CD4-positive, alpha-beta T cell (primary cell): ENCODE data around the gene TNF. TPM values are rescaled to one million over a fixed set of nuclear protein-coding genes. Genes with fewer than 3 reads are reported as not detected.

ENCODE experiments used
- ATAC-seq: fragments of 200-7000 bp; cut with Tn5 transposase; one replicate; pipeline ENCODE4 v1.10.0; 2022; ENCODE audit warnings: mild to moderate bottlenecking; ENCODE audit not compliant: poor library complexity
- CTCF ChIA-PET: fragments of 350-600 bp; sonication (Branson Sonifier 250); formaldehyde crosslinking; loops from one replicate; lab custom pipeline; 2021; ENCODE audit warnings: antibody characterized with exemption, inconsistent platforms; lab: Charles Lee
- POLR2A ChIA-PET: fragments of 350-600 bp; sonication (Branson Sonifier 250); formaldehyde crosslinking; loops from one replicate; lab custom pipeline; 2021; ENCODE audit warnings: antibody characterized with exemption, inconsistent platforms; lab: Charles Lee
- DNase-seq, 14 experiments: peaks; one replicate each; pipeline ENCODE4 v3.0.0-alpha.2; 2013 to 2020; ENCODE audit warnings: mixed read lengths in 2 of 14
- H3K27ac ChIP-seq, 2 donors: one replicate each; pipeline versions ENCODE4 v1.5.1 to v1.7.0; 2013; ENCODE audit warnings: low read length in 2 of 2, low read depth in 1 of 2, mild to moderate bottlenecking in 1 of 2
- H3K27me3 ChIP-seq, 2 experiments: 1 replicate in 1 of 2; 2 replicates in 1 of 2; pipeline versions ENCODE4 v1.6.1 to v1.7.0; 2013; ENCODE audit warnings: low read length in 2 of 2, control low read depth in 1 of 2, mild to moderate bottlenecking in 1 of 2, moderate library complexity in 1 of 2; ENCODE audit not compliant: insufficient read depth in 2 of 2, control insufficient read depth in 1 of 2
- H3K36me3 ChIP-seq: one replicate; pipeline ENCODE4 v1.6.1; 2013; ENCODE audit warnings: low read length, control low read depth; ENCODE audit not compliant: insufficient read depth
- H3K4me1 ChIP-seq: one replicate; pipeline ENCODE4 v1.6.1; 2013; ENCODE audit warnings: low read length, control low read depth; ENCODE audit not compliant: insufficient read depth
- H3K4me3 ChIP-seq: one replicate; pipeline ENCODE4 v1.5.1; 2013; ENCODE audit warnings: mild to moderate bottlenecking, low read length, moderate library complexity
- H3K9me3 ChIP-seq, 2 experiments: 1 replicate in 1 of 2; 2 replicates in 1 of 2; pipeline versions ENCODE4 v1.6.1 to v1.7.0; 2013; ENCODE audit warnings: low read length in 2 of 2, mild to moderate bottlenecking in 2 of 2, control low read depth in 1 of 2, moderate library complexity in 1 of 2; ENCODE audit not compliant: control insufficient read depth in 1 of 2, insufficient read depth in 1 of 2
- H3K27ac Mint-ChIP-seq: one replicate; pipeline ENCODE4 v1.8.0; 2020; ENCODE audit warnings: mixed read lengths
- H3K27me3 Mint-ChIP-seq: one replicate; pipeline ENCODE4 v1.8.0; 2021; ENCODE audit warnings: mixed read lengths
- H3K36me3 Mint-ChIP-seq: one replicate; pipeline ENCODE4 v1.8.0; 2021; ENCODE audit warnings: low read depth, mixed read lengths
- H3K4me1 Mint-ChIP-seq: one replicate; pipeline ENCODE4 v1.8.0; 2021; ENCODE audit warnings: low read depth, mixed read lengths
- H3K4me3 Mint-ChIP-seq: one replicate; pipeline ENCODE4 v1.8.0; 2020; ENCODE audit warnings: mild to moderate bottlenecking, mixed read lengths
- H3K9me3 Mint-ChIP-seq: one replicate; pipeline ENCODE4 v1.8.0; 2020; ENCODE audit warnings: mixed read lengths
- CTCF ChIP-seq: fragments of 200-600 bp; IDR thresholded peaks from one replicate; pipeline ENCODE4 v1.8.0; 2022; ENCODE audit warnings: antibody characterized with exemption, mild to moderate bottlenecking
- intact Hi-C, 2 experiments: fragments of 100-400 bp; cut with DNase I in 1 of 2; cut with micrococcal nuclease in 1 of 2; formaldehyde crosslinking; loops; one replicate each; pipeline versions ENCODE4 v1.15.1 to v1.9.0; 2023 to 2025; cut with DNase I, micrococcal nuclease
- total RNA-seq, 174 experiments: library from RNA in 2 of 174; stranded (reverse) in 2 of 174; gene quantifications; one replicate each; pipeline ENCODE4 v1.2.3 and lab custom pipeline; 2021 to 2026

TNF gene
- total RNA-seq, 2 experiments from 2014 or later = 33.1 to 34.2 TPM

GRCh38 chr6:31533455-31533841 lies 41.9 kb upstream of the TNF start:
- no peak for ATAC-seq
- H3K27me3 ChIP-seq = no peaks in the 10 kb centered on the region
- POLR2A ChIA-PET = no interaction called here

GRCh38 chr6:31534011-31534410 lies 41.4 kb upstream of the TNF start:
- Histone ChIP-seq H3K4me3 (no peak overlapping the region), H3K27ac (no peak overlapping the region), H3K4me1 (peaks cover 17% of the 10 kb centered on the region), H3K9me3 (no peaks in the 10 kb centered on the region), H3K27me3 (no peaks in the 10 kb centered on the region), H3K36me3 (peaks cover 95% of the 10 kb centered on the region)
- no peak for TF ChIP-seq CTCF
- POLR2A ChIA-PET = interaction anchor here (1.8 kb wide), 1 partner anchor 36 kb away, joined by 4 read pairs; the partner anchor contains the start of gene MICB
- DNase-seq (no peak), ATAC-seq (no peak)
- no peaks in the 10 kb centered on the region for H3K9me3 Mint-ChIP-seq
- H3K4me3 Mint-ChIP-seq = no peak overlapping the region
- intact Hi-C loops = no loop called here
- peaks cover 94% of the 10 kb centered on the region for H3K36me3 Mint-ChIP-seq
- CTCF ChIA-PET = no interaction called here
- H3K27me3 Mint-ChIP-seq = no peaks in the 10 kb centered on the region
- H3K4me1 Mint-ChIP-seq = peaks cover 19% of the 10 kb centered on the region
- H3K27ac Mint-ChIP-seq = no peak overlapping the region

More at GRCh38 chr6:31533455-31533841, 41.9 kb upstream of the TNF start:
- H3K36me3 Mint-ChIP-seq = peaks cover 93% of the 10 kb centered on the region
- CTCF ChIA-PET = no interaction called here
- no peak for TF ChIP-seq CTCF
- H3K36me3 ChIP-seq = peaks cover 89% of the 10 kb centered on the region
- no peak overlapping the region for H3K27ac ChIP-seq
- no peaks in the 10 kb centered on the region for H3K27me3 Mint-ChIP-seq
- no peak overlapping the region for H3K27ac Mint-ChIP-seq
- DNase-seq = no peak
- H3K4me1 ChIP-seq = peaks cover 12% of the 10 kb centered on the region
- H3K4me1 Mint-ChIP-seq = peaks cover 14% of the 10 kb centered on the region
- H3K9me3 ChIP-seq = no peaks in the 10 kb centered on the region
- H3K9me3 Mint-ChIP-seq = no peaks in the 10 kb centered on the region
- H3K4me3 Mint-ChIP-seq = no peak overlapping the region
- no peak overlapping the region for H3K4me3 ChIP-seq
- intact Hi-C loops = no loop called here

GRCh38 chr6:31534521-31535040 lies 40.8 kb upstream of the TNF start:
- intact Hi-C loops = no loop called here
- Mint-ChIP-seq H3K27me3 (no peaks in the 10 kb centered on the region), H3K36me3 (peaks cover 94% of the 10 kb centered on the region), H3K27ac (no peak overlapping the region), H3K9me3 (no peaks in the 10 kb centered on the region), H3K4me1 (peaks cover 25% of the 10 kb centered on the region), H3K4me3 (no peak overlapping the region)
- no peaks in the 10 kb centered on the region for H3K27me3 ChIP-seq
- ChIA-PET POLR2A (interaction anchor here (1.8 kb wide), 1 partner anchor 37 kb away, joined by 4 read pairs; the partner anchor contains the start of gene MICB), CTCF (no interaction called here)
- H3K9me3 ChIP-seq = no peaks in the 10 kb centered on the region
- no peak for TF ChIP-seq CTCF
- peaks cover 23% of the 10 kb centered on the region for H3K4me1 ChIP-seq
- DNase-seq (no peak), ATAC-seq (no peak)
- H3K36me3 ChIP-seq = peaks cover 99% of the 10 kb centered on the region
- no peak overlapping the region for H3K4me3 ChIP-seq
- H3K27ac ChIP-seq = no peak overlapping the region
